Epithelial cell of proximal tubule (primary cell): Measurements from ENCODE around the gene GLT8D2. TPM values are rescaled to one million over a fixed set of nuclear protein-coding genes. Genes with fewer than 3 reads are reported as not detected.
"Not testable (repeated sequence)": the region's sequence is repeated elsewhere in the genome, so short reads cannot be mapped to it uniquely, and the experiment has no call there.

Source experiments
- DNase-seq: peaks from one replicate; pipeline ENCODE4 v3.0.0-alpha.2; 2011; ENCODE audit warnings: low read depth
- H3K4me3 ChIP-seq: 2 replicates; pipeline ENCODE4 v1.5.1; 2011; ENCODE audit warnings: low read depth, mild to moderate bottlenecking, low read length
- CTCF ChIP-seq: conservative IDR thresholded peaks from 2 replicates; pipeline ENCODE4 v1.5.1; 2012; ENCODE audit warnings: low read depth, mild to moderate bottlenecking, low read length
- total RNA-seq: library from RNA; depleted of rRNA; stranded (reverse); fragments of >200 nt; gene quantifications from 2 replicates; pipeline ENCODE4 v1.2.3, GENCODE V29; 2015

The GLT8D2 gene
- total RNA-seq, 1 donor from 2014 or later: 0.46 TPM

GRCh38 chr12:104042580-104042979 lies 7.4 kb downstream of the GLT8D2 start:
- DNase-seq: no peak
- TF ChIP-seq CTCF: no peak
- H3K4me3 ChIP-seq: no peak overlapping the region

DNA sequence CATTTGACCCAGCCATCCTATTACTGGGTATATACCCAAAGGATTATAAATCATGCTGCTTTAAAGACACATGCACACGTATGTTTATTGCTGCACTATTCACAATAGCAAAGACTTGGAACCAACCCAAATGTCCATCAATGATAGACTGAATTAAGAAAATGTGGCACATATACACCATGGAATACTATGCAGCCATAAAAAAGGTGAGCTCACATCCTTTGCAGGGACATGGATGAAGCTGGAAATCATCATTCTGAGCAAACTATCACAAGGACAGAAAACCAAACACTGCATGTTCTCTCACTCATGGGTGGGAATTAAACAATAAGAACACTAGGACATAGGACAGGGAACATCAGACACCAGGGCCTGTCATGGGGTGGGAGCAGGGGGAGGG lies 10.2 kb downstream of the GLT8D2 start:
- DNase-seq: not testable (repeated sequence)

DNA sequence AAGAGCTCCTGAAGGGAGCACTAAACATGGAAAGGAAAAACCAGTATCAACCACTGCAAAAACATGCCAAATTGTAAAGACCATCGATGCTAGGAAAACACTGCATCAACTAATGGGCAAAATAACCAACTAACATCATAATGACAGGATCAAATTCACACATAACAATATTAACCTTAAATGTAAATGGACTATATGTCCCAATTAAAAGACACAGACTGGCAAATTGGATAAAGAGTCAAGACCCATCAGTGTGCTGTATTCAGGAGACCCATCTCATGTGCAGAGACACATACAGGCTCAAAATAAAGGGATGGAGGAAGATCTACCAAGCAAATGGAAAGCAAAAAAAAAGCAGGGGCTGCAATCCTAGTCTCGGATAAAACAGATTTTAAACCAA lies 13.8 kb downstream of the GLT8D2 start:
- DNase-seq, H3K4me3 ChIP-seq: not testable (repeated sequence)

More for the DNA sequence above, 10.2 kb downstream of the GLT8D2 start:
- not testable (repeated sequence) for H3K4me3 ChIP-seq

DNA sequence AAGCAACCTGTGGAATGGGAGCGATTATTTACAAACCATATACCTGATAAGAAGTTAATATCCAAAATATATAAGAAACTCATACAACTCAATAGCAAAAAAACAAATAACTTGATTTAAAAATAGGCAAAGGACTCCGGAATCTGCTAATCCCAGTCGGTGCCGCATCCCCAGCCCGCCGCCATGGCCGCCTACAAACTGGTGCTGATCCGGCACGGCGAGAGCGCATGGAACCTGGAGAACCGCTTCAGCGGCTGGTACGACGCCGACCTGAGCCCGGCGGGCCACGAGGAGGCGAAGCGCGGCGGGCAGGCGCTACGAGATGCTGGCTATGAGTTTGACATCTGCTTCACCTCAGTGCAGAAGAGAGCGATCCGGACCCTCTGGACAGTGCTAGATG lies 19.4 kb downstream of the GLT8D2 start:
- DNase-seq, H3K4me3 ChIP-seq: not testable (repeated sequence)

DNA sequence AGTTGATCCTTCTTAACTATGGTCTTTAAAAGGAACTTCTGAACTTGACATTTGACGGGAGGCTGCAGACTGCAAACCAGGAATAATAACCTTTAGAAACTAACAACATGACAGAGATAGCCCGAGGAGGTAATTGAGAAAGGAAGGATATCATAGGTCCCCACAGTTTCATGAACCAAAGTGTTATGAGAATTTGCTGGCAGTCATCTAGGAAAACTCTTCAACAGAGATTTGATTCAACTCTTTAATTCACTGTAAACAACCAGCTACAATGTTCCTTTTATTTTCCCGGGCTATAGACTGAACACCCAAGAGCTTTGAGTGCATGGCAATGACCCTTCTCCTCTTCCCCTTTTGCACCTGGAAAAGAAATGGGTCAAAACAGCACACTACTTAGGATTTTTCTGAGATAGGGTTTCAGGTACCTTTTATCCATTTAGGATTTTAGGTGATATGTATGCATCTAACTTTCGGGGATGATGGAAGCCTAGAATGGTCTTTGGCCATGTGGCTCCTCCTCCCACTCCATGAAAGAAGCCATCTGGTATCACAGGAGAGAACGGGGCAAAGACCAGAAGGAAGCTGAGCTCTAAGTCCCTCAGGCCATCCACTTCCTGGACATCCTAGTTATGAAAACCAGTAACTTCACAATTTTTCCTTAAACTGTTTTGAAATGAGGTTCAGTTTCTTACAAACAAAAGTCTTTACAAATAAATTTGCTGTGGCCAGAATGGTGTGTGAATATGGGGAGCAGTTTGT lies 23.0 kb downstream of the GLT8D2 start:
- DNase-seq: no peak
- no peak for TF ChIP-seq CTCF

DNA sequence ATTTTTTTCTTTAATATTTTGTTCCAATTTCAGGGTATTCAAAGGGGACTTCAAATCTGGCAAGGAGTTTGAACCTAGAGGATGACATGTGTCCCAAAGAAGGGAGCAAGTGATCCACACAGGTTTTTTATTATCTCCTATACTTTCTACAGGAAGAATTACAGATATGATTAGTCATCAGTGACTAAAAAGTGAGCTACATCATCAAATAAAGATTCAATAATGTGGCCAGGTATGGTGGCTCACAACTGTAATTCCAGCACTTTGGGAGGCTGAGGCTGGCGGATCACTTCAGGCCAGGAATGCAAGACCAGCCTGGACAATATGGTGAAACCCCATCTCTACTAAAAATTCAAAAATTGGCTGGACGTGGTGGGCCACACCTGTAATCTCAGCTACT lies 24.2 kb downstream of the GLT8D2 start:
- no peak for TF ChIP-seq CTCF
- no peak for DNase-seq
- no peak overlapping the region for H3K4me3 ChIP-seq

More for the DNA sequence above, 23.0 kb downstream of the GLT8D2 start:
- H3K4me3 ChIP-seq: no peak overlapping the region

DNA sequence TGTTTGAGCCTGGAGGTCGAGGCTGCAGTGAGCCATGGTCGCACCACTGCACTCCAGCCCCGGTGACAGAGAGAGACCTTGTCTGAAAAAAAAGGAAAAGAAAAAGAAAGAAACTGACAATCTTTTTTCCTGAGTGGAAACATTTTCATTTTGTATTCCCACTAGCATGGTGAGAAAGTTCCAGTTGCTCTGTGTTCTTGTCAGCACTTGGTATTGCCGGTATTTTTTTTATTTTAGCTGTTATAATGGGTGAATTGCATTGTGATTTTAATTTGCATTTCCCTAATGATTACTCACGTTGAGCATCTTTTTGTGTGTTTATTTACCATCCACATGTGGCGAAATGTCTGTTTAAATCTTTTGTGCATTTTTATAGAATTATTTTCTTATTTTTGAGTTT lies 25.6 kb downstream of the GLT8D2 start:
- no peak overlapping the region for H3K4me3 ChIP-seq
- TF ChIP-seq CTCF: no peak
- no peak for DNase-seq

DNA sequence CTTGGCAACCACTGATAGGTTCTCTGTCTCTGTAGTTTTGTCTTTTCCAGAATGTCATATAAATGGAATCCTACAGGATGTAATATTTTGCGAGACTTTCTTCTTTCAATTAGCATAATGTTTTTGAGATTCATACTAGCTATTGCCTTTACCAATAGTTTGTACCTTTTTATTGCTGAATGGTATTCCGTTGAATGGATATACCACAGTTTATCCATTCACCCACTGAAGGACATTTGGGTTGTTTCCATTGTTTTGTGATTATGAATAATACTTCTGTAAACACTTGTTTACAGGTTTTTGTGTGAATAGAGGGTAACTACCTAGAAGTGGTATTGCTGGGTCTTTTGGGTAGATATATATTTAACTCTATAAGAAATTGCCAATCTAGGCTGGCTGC lies 26.3 kb downstream of the GLT8D2 start:
- no peak for TF ChIP-seq CTCF
- DNase-seq: no peak
- H3K4me3 ChIP-seq: no peak overlapping the region
